Right ventricle myocardium superior (tissue), 1 donor: ENCODE results near the gene SHANK2. TPM values are rescaled to one million over a fixed set of nuclear protein-coding genes. Genes with fewer than 3 reads are reported as not detected.
"Not testable (repeated sequence)": the region's sequence is repeated elsewhere in the genome, so short reads cannot be mapped to it uniquely, and the experiment has no call there.

Experiments
- ATAC-seq: fragments of 200-7000 bp; cut with Tn5 transposase; one replicate; pipeline ENCODE4 v1.9.1; 2020; ENCODE audit warnings: mild to moderate bottlenecking; ENCODE audit not compliant: poor library complexity
- DNase-seq: peaks from one replicate; pipeline ENCODE4 v3.0.0-alpha.2; 2020
- intact Hi-C: fragments of 100-400 bp; cut with DNase I; formaldehyde crosslinking; loops from one replicate; pipeline ENCODE4 v1.11.2; 2022
- total RNA-seq: library from RNA; stranded (reverse); fragmentation: NEBNext Ultra II Directional; extraction: Animal tissue kit (Norgen Biotek cat#: 25700); gene quantifications from one replicate; pipeline ENCODE4 v1.2.1, GENCODE V29; 2021
- donor health status: DM: no; HTN: yes; CAD: no; lungs with severe emphysema.

SHANK2 gene
- total RNA-seq, 1 donor from 2014 or later, result 0.11 TPM

DNA sequence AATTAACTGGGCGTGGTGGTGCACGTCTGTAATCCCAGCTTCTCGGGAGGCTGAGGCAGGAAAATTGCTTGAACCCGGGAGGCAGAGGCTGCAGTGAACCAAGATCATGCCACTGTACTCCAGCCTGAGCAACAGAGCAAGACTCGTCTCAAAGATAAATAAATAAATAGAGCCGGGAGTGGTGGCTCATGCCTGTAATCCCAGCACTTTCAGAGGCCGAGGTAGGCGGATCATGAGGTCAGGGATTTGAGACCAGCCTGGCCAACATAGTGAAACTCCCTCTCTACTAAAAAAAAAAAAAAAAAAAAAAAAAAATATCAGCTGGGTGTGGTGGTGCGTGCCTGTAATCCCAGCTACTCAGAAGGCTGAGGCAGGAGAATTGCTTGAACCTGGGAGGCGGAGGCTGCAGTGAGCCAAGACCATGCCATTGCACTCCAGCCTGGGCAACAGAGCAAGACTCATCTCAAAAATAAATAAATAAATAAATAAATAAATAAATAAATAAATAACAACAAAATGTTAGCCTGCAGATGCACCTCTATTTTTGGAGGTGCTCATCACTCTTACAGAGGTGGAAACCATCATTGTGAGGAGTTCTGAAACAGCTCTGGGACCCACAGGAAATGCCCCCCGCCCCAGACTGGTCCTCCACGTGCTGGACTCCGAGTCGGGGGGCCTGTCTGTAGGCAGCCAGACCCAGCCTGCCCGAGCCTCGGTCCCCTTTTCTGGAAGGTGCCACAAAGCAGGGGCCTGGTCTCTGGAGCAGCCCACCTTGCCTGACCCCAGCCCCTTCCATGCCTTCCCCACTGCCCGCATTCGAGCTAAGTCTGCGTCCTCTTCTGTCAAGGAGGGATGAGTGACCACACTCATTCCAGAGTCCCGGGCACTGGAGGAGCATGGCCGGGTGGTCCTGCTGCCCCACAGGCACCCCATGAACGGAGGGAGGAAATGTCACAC, 18.2 kb downstream of the SHANK2 start:
- intact Hi-C loops, ATAC-seq, DNase-seq: not testable (repeated sequence)

DNA sequence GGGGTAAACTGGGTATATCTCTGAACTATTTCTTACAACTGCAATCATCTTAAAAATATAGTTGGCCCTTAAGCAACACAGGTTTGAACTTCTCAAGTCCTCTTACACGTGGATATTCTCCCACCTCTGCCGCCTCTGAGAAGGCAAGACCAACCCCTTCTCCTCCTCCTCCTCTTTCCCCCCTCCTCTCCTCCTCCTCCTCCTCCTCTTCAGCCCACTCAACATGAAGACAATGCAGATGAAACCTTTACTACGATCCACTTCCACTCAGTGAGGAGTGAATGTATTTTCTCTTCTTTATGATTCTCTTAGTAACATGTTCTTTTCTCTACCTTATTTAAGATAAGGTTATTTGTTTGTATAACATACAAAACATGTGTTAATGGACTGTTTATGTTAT, 20.0 kb downstream of the SHANK2 start:
- ATAC-seq (no peak), DNase-seq (no peak)
- intact Hi-C loops, result no loop called here

- no peak for ATAC-seq
- intact Hi-C loops, result no loop called here
- DNase-seq, result no peak
These were observed 23.4 kb downstream of the SHANK2 start for GRCh38 chr11:71228961-71229360.

- DNase-seq, result no peak
- no peak for ATAC-seq
- intact Hi-C loops, result no loop called here
These were observed 25.2 kb downstream of the SHANK2 start for GRCh38 chr11:71227058-71227659.

- intact Hi-C loops, result no loop called here
- ATAC-seq, result no peak
- DNase-seq, result no peak
These were observed 28.4 kb downstream of the SHANK2 start for GRCh38 chr11:71223671-71224660.

DNA sequence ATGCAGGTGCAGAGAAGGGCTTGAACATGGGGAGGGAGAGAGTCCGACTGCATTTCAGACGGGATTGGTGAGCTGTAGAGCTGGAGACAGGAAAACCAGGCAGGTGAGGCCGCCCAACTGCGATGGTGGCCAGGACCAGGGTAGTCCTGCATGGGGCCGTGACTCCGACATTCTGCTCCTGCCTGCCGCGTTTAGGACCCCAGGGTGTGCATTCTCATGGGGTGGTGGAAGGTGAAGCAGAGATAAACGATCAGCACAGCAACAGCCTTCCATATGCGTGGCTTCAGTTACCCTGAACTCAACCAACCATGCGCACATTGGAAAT, 29.3 kb downstream of the SHANK2 start:
- intact Hi-C loops, result no loop called here
- DNase-seq, result no peak
- no peak for ATAC-seq

GRCh38 chr11:71222318-71223080, 29.9 kb downstream of the SHANK2 start:
- peak; percentile 93 for ATAC-seq
- intact Hi-C loops, result no loop called here
- peak; percentile 63 for DNase-seq

DNA sequence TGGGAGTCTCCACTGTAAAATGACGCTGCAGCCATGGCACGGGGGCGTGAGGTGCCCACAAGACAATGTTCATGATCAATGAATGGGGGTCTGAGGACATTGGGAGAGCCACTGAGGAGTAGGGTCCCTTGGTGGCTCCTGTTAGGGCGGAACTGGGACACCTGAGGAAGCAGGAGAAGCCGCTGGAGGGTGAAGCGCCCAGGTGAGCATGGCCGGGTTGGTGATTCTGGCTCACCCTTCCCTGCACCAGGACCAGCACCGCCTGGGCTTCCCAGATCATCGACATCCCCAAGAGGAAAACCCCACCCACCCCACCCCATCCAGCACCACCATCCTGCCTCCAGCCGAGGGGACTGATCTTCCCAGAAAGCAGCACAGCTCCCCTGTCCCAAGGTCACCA, 30.6 kb downstream of the SHANK2 start:
- intact Hi-C loops, result no loop called here
- ATAC-seq, result no peak
- no peak for DNase-seq

- intact Hi-C loops, result no loop called here
- ATAC-seq, result no peak
- DNase-seq, result no peak
These were observed 31.2 kb downstream of the SHANK2 start for GRCh38 chr11:71221201-71221600.

- intact Hi-C loops, result no loop called here
- no peak for ATAC-seq
- DNase-seq, result no peak
These were observed 33.4 kb downstream of the SHANK2 start for GRCh38 chr11:71218789-71219499.

- DNase-seq, result no peak
- intact Hi-C loops, result no loop called here
- ATAC-seq, result no peak
These were observed 36.9 kb downstream of the SHANK2 start for GRCh38 chr11:71215425-71215965.

DNA sequence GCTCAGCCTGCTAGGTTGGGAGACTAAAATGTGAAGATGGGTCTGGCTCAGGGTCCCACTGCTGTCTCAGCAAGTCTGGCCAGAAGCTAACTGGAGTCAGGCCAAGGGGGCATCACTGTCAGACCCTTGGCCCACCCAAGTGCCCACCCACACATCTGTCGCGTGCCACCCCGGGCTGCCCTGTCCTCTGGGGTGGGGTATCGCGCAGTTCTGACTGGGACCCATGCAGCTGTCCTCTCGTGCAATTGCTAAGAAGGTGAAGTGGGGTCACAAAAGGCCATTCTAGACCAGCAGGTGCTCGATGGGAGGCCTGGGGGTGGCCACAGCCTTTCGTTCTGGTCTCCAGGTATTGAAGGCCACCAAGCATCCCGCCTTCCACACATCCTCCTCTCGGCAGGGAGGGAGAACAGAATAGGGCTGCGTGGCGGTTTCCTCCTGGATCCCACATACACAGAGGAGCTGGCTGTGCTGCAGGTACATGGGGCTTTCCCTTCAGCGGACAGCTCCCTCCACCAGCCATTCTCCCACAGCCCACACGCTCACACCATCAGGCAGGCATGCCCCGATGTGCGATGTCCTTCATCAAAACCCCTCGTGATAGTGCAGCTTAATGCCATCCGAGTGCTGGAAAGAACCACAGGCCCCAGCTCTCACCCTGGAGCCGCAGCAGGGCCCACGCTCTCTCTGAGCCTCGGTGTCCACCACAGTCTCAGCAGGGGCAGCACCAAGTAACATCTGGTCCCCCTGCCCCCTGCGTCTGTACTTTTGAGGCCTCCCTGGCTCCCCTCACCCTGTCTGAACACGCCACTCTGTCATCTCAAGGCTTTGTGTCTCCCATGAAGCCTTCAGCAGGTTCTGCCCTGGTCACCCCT, 37.6 kb downstream of the SHANK2 start:
- intact Hi-C loops, result no loop called here
- no peak for DNase-seq
- ATAC-seq, result no peak

GRCh38 chr11:71213696-71214552, 38.5 kb downstream of the SHANK2 start:
- no peak for ATAC-seq
- intact Hi-C loops, result no loop called here
- DNase-seq, result no peak

- peak; percentile 85 for ATAC-seq
- DNase-seq, result no peak
- intact Hi-C loops, result no loop called here
These were observed 39.4 kb downstream of the SHANK2 start for GRCh38 chr11:71212871-71213559.

DNA sequence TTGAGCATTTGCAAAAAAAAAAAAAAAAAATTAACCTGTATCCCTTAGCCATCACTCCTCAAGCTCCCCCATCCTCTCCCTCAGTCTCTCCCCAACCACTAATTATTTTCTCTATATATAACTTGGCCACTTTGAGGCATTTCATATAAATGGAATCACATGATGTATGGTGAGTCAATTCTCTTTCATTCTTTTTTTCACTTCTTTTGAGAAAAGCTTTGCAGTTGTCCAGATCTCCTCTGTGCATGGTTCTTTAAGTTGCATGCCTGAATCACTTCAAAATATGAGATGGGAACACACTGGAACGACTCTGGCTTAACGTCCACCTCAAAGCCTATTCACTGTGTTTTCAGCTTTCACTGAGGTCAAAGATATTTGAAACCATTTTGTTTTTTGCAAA, 40.7 kb downstream of the SHANK2 start:
- intact Hi-C loops, result no loop called here
- no peak for ATAC-seq
- DNase-seq, result no peak
